ENCODE data around the gene JMJD7.

The JMJD7 gene

GRCh38 chr15:41847981-41848380 is 20.1 kb downstream of the JMJD7 start:
- Histone ChIP-seq H3K79me2 (ENCODE audit: control insufficient read depth, low read length) (no peaks in the 10 kb centered on the region), H3K4me2 (ENCODE audit: low read length) (no peak overlapping the region), H3K27me3 (ENCODE audit: control insufficient read depth, low read length) (no peaks in the 10 kb centered on the region), H3K9me3 (ENCODE audit: control insufficient read depth, insufficient read depth, low read length) (no peaks in the 10 kb centered on the region), H3K4me3 (ENCODE audit: low read length) (no peak overlapping the region), H3K9me2 (replicated peaks; ENCODE audit: control insufficient read depth, low read length) (no peaks in the 10 kb centered on the region), H3F3A (ENCODE audit: control insufficient read depth, insufficient read depth) (no peaks in the 10 kb centered on the region), H3K27ac (ENCODE audit: low read depth, low read length) (no peak overlapping the region), H4K20me1 (ENCODE audit: control insufficient read depth, insufficient read depth, low read depth, low read length) (no peaks in the 10 kb centered on the region), H3K36me3 (ENCODE audit: control insufficient read depth, low read length) (no peaks in the 10 kb centered on the region), H3K4me1 (ENCODE audit: control insufficient read depth, low read length) (no peaks in the 10 kb centered on the region)
- TF ChIP-seq CTCF (IDR thresholded peaks at IDR 0.05; ENCODE audit: low read depth, low read length, poor library complexity, severe bottlenecking) (no peak), EZH2phosphoT487 (IDR thresholded peaks at IDR 0.05; ENCODE audit: borderline replicate concordance, low read length) (no peak)

GRCh38 chr15:41848631-41849030 is 20.7 kb downstream of the JMJD7 start:
- H3K36me3 ChIP-seq (ENCODE audit: control insufficient read depth, low read length): no peaks in the 10 kb centered on the region
- no peaks in the 10 kb centered on the region for H3K4me1 ChIP-seq (ENCODE audit: control insufficient read depth, low read length)
- H3K27ac ChIP-seq (ENCODE audit: low read depth, low read length): no peak overlapping the region
- H3K27me3 ChIP-seq (ENCODE audit: control insufficient read depth, low read length): no peaks in the 10 kb centered on the region
- no peak for TF ChIP-seq EZH2phosphoT487 (IDR thresholded peaks at IDR 0.05; ENCODE audit: borderline replicate concordance, low read length)
- TF ChIP-seq CTCF (IDR thresholded peaks at IDR 0.05; ENCODE audit: low read depth, low read length, poor library complexity, severe bottlenecking): no peak
- H3K9me3 ChIP-seq (ENCODE audit: control insufficient read depth, insufficient read depth, low read length): no peaks in the 10 kb centered on the region
- H3K4me3 ChIP-seq (ENCODE audit: low read length): no peak overlapping the region
- no peak overlapping the region for H3K4me2 ChIP-seq (ENCODE audit: low read length)
- no peaks in the 10 kb centered on the region for H3F3A ChIP-seq (ENCODE audit: control insufficient read depth, insufficient read depth)
- no peaks in the 10 kb centered on the region for H3K9me2 ChIP-seq (replicated peaks; ENCODE audit: control insufficient read depth, low read length)
- no peaks in the 10 kb centered on the region for H3K79me2 ChIP-seq (ENCODE audit: control insufficient read depth, low read length)
- no peaks in the 10 kb centered on the region for H4K20me1 ChIP-seq (ENCODE audit: control insufficient read depth, insufficient read depth, low read depth, low read length)

- H3K27ac ChIP-seq (ENCODE audit: low read depth, low read length): no peak overlapping the region
- H3K4me3 ChIP-seq (ENCODE audit: low read length): no peak overlapping the region
- H3K9me3 ChIP-seq (ENCODE audit: control insufficient read depth, insufficient read depth, low read length): no peaks in the 10 kb centered on the region
- H3K36me3 ChIP-seq (ENCODE audit: control insufficient read depth, low read length): no peaks in the 10 kb centered on the region
- no peaks in the 10 kb centered on the region for H3K4me1 ChIP-seq (ENCODE audit: control insufficient read depth, low read length)
- TF ChIP-seq CTCF (IDR thresholded peaks at IDR 0.05; ENCODE audit: low read depth, low read length, poor library complexity, severe bottlenecking): no peak
- no peak for TF ChIP-seq EZH2phosphoT487 (IDR thresholded peaks at IDR 0.05; ENCODE audit: borderline replicate concordance, low read length)
- no peaks in the 10 kb centered on the region for H3F3A ChIP-seq (ENCODE audit: control insufficient read depth, insufficient read depth)
- no peak overlapping the region for H3K4me2 ChIP-seq (ENCODE audit: low read length)
- H3K27me3 ChIP-seq (ENCODE audit: control insufficient read depth, low read length): no peaks in the 10 kb centered on the region
- no peaks in the 10 kb centered on the region for H3K9me2 ChIP-seq (replicated peaks; ENCODE audit: control insufficient read depth, low read length)
- no peaks in the 10 kb centered on the region for H4K20me1 ChIP-seq (ENCODE audit: control insufficient read depth, insufficient read depth, low read depth, low read length)
- no peaks in the 10 kb centered on the region for H3K79me2 ChIP-seq (ENCODE audit: control insufficient read depth, low read length)
Measured at GRCh38 chr15:41849204-41849603, 21.3 kb downstream of the JMJD7 start.

- Histone ChIP-seq H3K9me3 (ENCODE audit: control insufficient read depth, insufficient read depth, low read length) (no peaks in the 10 kb centered on the region), H3K36me3 (ENCODE audit: control insufficient read depth, low read length) (no peaks in the 10 kb centered on the region), H3K9me2 (replicated peaks; ENCODE audit: control insufficient read depth, low read length) (no peaks in the 10 kb centered on the region), H3K4me2 (ENCODE audit: low read length) (no peak overlapping the region), H3K27ac (ENCODE audit: low read depth, low read length) (no peak overlapping the region), H3K4me3 (ENCODE audit: low read length) (no peak overlapping the region), H4K20me1 (ENCODE audit: control insufficient read depth, insufficient read depth, low read depth, low read length) (no peaks in the 10 kb centered on the region), H3F3A (ENCODE audit: control insufficient read depth, insufficient read depth) (no peaks in the 10 kb centered on the region), H3K27me3 (ENCODE audit: control insufficient read depth, low read length) (no peaks in the 10 kb centered on the region), H3K4me1 (ENCODE audit: control insufficient read depth, low read length) (no peaks in the 10 kb centered on the region), H3K79me2 (ENCODE audit: control insufficient read depth, low read length) (no peaks in the 10 kb centered on the region)
- TF ChIP-seq CTCF (IDR thresholded peaks at IDR 0.05; ENCODE audit: low read depth, low read length, poor library complexity, severe bottlenecking) (no peak), EZH2phosphoT487 (IDR thresholded peaks at IDR 0.05; ENCODE audit: borderline replicate concordance, low read length) (no peak)
Measured at GRCh38 chr15:41849861-41850260, 22.0 kb downstream of the JMJD7 start.

Data from DOHH2 (cell line).